GM12874 (cell line): ENCODE measurements around the gene STAC2.

ENCODE experiments used
- CTCF ChIP-seq: IDR thresholded peaks from 2 replicates; pipeline ENCODE4 v1.5.1; 2011; ENCODE audit warnings: low read depth, mild to moderate bottlenecking, control low read depth, low read length, moderate library complexity; ENCODE audit not compliant: insufficient read depth

The STAC2 gene

GRCh38 chr17:39175695-39176093 lies 50.1 kb downstream of the STAC2 start:
- TF ChIP-seq CTCF, result no peak

- peak; percentile 93 for TF ChIP-seq CTCF
Measured at GRCh38 chr17:39174920-39175694, 50.6 kb downstream of the STAC2 start.

GRCh38 chr17:39173526-39174274 lies 52.0 kb downstream of the STAC2 start:
- no peak for TF ChIP-seq CTCF

- no peak for TF ChIP-seq CTCF
Measured at GRCh38 chr17:39173080-39173479, 52.7 kb downstream of the STAC2 start.

GRCh38 chr17:39171933-39172332 lies 53.8 kb downstream of the STAC2 start:
- no peak for TF ChIP-seq CTCF

GRCh38 chr17:39170558-39170957 lies 55.2 kb downstream of the STAC2 start:
- no peak for TF ChIP-seq CTCF

- TF ChIP-seq CTCF, result no peak
Measured at GRCh38 chr17:39170109-39170508, 55.6 kb downstream of the STAC2 start.
